Ishikawa (cell line): ENCODE data around the gene CFD.

Source experiments
- CEBPB ChIP-seq: IDR thresholded peaks from 2 replicates; pipeline ENCODE4 v1.6.1; 2012
- CREB1 ChIP-seq: IDR thresholded peaks from 2 replicates; pipeline ENCODE4 v1.6.1; 2012; ENCODE audit warnings: low read depth
- EGR1 ChIP-seq: IDR thresholded peaks from 2 replicates; pipeline ENCODE4 v1.6.1; 2012
- EP300 ChIP-seq: IDR thresholded peaks from 2 replicates; pipeline ENCODE4 v1.6.1; 2012; ENCODE audit warnings: borderline replicate concordance
- FOXM1 ChIP-seq: IDR thresholded peaks from 2 replicates; pipeline ENCODE4 v1.6.1; 2012; ENCODE audit warnings: low read depth, borderline replicate concordance
- NFIC ChIP-seq: IDR thresholded peaks from 2 replicates; pipeline ENCODE4 v1.6.1; 2012
- RAD21 ChIP-seq: IDR thresholded peaks from 2 replicates; pipeline ENCODE4 v1.6.1; 2012; ENCODE audit warnings: low read depth
- TAF1 ChIP-seq: IDR thresholded peaks from 2 replicates; pipeline ENCODE4 v1.6.1; 2012; ENCODE audit warnings: low read depth, mild to moderate bottlenecking
- TCF12 ChIP-seq: IDR thresholded peaks from 2 replicates; pipeline ENCODE4 v1.6.1; 2012; ENCODE audit warnings: low read depth
- YY1 ChIP-seq: IDR thresholded peaks from 2 replicates; pipeline ENCODE4 v1.6.1; 2012; ENCODE audit warnings: low read depth
- ZBTB7A ChIP-seq: IDR thresholded peaks from 2 replicates; pipeline ENCODE4 v1.6.1; 2012; ENCODE audit warnings: low read depth
- TF ChIP-seq, protein P1 (sequence below): IDR thresholded peaks from 2 replicates; pipeline ENCODE4 v1.6.1; 2012
- TF ChIP-seq, protein P2 (sequence below): IDR thresholded peaks from 2 replicates; pipeline ENCODE4 v1.6.1; 2012; ENCODE audit warnings: low read depth, mild to moderate bottlenecking
- TF ChIP-seq, protein P3 (sequence below): IDR thresholded peaks from 2 replicates; pipeline ENCODE4 v1.6.1; 2012

Gene CFD

DNA sequence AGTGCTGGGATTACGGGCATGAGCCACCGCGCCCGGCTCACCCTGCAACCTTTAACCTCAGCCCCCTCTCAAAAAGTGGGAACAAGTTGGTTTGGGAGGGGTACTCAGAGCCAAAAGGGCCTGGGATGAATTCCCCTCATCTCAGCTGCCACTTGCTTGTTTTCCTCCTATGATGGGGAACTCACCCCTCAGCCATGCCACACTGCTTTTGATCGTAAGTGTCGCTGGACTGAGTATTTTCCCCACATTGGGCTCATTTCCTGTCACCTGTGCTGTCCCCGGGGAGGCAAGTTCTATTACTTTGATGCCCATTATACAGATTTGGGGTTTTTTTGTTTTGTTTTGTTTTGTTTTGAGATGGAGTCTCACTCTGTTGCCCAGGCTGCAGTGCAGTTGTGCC is 47.0 kb downstream of the CFD start:
- TF ChIP-seq, protein P1, sequence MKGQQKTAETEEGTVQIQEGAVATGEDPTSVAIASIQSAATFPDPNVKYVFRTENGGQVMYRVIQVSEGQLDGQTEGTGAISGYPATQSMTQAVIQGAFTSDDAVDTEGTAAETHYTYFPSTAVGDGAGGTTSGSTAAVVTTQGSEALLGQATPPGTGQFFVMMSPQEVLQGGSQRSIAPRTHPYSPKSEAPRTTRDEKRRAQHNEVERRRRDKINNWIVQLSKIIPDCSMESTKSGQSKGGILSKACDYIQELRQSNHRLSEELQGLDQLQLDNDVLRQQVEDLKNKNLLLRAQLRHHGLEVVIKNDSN: no peak
- TF ChIP-seq, protein P2, sequence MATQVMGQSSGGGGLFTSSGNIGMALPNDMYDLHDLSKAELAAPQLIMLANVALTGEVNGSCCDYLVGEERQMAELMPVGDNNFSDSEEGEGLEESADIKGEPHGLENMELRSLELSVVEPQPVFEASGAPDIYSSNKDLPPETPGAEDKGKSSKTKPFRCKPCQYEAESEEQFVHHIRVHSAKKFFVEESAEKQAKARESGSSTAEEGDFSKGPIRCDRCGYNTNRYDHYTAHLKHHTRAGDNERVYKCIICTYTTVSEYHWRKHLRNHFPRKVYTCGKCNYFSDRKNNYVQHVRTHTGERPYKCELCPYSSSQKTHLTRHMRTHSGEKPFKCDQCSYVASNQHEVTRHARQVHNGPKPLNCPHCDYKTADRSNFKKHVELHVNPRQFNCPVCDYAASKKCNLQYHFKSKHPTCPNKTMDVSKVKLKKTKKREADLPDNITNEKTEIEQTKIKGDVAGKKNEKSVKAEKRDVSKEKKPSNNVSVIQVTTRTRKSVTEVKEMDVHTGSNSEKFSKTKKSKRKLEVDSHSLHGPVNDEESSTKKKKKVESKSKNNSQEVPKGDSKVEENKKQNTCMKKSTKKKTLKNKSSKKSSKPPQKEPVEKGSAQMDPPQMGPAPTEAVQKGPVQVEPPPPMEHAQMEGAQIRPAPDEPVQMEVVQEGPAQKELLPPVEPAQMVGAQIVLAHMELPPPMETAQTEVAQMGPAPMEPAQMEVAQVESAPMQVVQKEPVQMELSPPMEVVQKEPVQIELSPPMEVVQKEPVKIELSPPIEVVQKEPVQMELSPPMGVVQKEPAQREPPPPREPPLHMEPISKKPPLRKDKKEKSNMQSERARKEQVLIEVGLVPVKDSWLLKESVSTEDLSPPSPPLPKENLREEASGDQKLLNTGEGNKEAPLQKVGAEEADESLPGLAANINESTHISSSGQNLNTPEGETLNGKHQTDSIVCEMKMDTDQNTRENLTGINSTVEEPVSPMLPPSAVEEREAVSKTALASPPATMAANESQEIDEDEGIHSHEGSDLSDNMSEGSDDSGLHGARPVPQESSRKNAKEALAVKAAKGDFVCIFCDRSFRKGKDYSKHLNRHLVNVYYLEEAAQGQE: no peak
- TF ChIP-seq YY1: no peak
- TF ChIP-seq FOXM1: no peak

DNA sequence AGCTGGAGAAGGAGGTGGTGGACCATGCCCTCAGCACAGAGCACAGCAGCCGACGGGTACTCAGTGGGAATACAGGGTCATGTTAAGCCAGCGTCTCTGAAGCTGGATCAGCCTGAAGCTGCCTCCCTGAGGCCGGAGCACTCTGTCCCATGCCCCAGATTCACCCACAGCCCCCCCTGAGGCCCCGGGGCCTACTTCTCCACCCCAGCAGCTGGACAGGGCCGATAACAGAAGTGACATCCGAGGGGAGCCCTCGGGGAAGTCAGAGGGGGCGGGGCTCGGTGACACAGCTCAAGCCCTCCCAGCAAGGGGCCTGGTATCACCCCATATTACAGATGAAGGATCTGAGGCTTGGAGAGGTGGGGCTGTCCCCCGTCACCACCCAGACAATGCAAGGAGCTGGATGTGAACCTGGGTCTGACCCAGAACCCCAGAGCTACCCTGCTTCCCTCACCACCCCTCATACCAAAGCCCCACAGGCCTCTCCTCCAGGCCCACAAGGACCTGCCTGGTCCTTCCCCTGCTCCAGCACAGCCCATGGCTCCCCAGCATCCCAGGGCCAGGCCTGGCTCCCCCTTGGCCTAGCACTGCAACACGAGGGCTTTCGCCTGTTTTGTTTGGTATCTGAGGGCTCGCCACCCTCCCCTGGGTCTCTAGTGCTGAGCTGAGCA is 47.9 kb downstream of the CFD start:
- TF ChIP-seq, protein P3, sequence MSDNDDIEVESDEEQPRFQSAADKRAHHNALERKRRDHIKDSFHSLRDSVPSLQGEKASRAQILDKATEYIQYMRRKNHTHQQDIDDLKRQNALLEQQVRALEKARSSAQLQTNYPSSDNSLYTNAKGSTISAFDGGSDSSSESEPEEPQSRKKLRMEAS: no peak
- no peak for TF ChIP-seq CREB1
- no peak for TF ChIP-seq ZBTB7A
- TF ChIP-seq EP300: no peak
- no peak for TF ChIP-seq CEBPB
- no peak for TF ChIP-seq EGR1
- no peak for TF ChIP-seq YY1
- TF ChIP-seq TAF1: no peak
- no peak for TF ChIP-seq TCF12
- TF ChIP-seq NFIC: no peak
- TF ChIP-seq, protein P2: no peak

DNA sequence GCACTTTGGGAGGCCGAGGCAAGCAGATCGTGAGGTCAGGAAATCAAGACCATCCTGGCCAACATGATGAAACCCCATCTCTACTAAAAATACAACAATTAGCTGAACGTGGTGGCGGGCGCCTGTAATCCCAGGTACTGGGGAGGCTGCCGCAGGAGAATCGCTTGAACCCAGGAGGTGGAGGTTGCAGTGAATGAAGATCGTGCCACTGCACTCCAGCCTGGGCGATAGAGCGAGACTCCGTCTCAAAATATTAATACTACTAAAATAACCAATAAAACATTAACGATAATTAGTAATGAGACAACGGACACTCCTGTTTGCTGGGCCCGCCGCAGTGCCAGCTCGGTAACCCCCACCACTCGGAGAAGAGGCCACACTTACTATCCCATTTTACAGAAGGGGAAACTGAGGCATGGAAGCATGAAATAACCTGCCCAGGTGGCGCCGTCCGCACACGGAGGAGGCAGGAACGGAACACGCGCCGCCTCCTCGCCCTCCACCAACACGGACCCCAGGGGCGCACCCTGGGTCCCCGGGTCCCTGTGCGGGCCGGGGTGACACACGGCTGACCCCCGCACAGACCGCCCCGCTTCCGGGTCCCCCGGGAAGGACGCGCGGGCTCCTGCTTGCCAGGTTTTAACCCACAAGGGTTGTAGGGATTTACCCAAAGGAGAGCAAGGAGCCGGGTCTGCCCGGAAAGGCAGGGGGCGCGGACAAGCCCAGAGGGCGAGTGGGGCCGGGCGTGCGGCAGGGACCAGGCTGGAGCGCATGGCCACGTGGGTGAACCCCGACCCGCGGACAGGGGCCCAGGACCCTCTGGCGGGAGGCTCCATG is 52.0 kb downstream of the CFD start:
- TF ChIP-seq RAD21 (no peak), TCF12 (no peak), CEBPB (no peak), TAF1 (no peak), NFIC (no peak)
- TF ChIP-seq, protein P3: no peak

DNA sequence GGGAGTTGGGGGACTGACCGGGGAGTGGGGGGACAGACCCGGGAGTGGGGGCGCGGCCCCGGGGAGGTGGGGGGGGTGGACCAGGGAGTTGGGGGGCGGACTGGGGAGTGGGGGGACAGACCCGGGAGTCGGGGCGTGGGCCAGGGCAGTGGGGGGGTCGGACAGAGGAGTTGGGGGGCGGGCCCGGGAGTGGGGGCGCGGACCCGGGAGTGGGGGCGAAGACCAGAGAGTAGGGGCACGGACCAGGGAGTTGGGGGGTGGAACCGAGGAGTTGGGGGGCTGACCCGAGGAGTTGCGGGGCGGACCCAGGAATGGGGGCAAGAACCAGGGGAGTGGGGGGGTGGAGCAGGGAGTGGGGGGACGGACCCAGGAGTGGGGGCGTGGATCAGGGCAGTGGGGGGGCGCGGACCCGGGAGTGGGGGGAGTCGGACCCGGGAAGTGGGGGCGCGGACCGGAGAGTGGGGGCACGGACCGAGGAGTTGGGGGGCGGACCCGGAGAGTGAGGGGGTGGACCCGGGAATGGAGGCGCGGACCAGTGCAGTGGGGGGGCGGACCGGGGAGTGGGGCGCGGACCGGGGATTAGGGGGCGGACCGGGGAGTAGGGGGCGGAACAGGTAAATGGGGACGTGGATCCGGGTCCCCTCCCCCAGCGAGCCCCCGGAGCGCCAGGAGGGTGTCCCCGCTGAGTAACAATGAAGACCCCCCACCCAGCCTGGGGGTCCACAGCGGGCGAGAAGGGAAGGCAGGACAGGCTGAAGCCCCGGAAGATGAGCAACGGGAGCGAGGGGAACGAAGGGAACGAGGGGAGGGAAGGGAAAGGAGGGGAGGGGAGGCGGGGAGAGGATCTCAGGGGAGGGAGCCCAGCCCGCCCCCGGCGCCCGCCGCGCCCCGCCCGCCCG is 53.0 kb downstream of the CFD start:
- TF ChIP-seq ZBTB7A: peak; percentile 85
- peak; percentile 18; the same call in 1 of the 2 replicates for TF ChIP-seq EGR1
- TF ChIP-seq RAD21: no peak
- TF ChIP-seq NFIC: no peak
- TF ChIP-seq, protein P2: no peak
- no peak for TF ChIP-seq TAF1
- TF ChIP-seq CEBPB: no peak
- TF ChIP-seq, protein P3: no peak
